ENCODE data around the gene FXYD6. TPM values are rescaled to one million over a fixed set of nuclear protein-coding genes. Genes with fewer than 3 reads are reported as not detected.
"Not testable (repeated sequence)": the region's sequence is repeated elsewhere in the genome, so short reads cannot be mapped to it uniquely, and the experiment has no call there.

FXYD6 gene
- total and polyA plus RNA-seq, 2 of the 8 experiments (the other 6 are each of a cell fraction or from before 2014, with no cell fraction given) = 44.6 to 117 TPM

DNA sequence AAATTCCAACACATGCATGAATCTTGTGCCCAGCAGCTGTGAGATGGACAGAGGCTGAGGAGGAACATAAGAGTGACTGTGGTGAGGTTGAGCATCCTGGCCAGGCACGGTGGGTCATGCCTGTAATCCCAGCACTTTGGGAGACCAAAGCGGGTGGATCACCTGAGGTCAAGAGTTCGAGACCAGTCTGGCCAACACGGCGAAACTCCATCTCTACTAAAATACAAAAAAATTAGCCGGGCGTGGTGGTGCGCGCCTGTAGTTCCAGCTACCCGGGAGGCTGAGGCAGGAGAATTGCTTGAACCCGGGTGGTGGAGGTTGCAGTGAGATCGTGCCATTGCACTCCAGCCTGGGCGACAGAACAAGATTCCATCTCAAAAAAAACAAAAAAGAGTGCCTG lies 10.9 kb downstream of the FXYD6 start:
- 95% methylated on average over 13 of the region's 13 CpGs; no CpG with 5 or more reads in 1 of the 2 experiments for WGBS, 2 experiments (ENCODE audit: extremely low coverage in 1 of 2, insufficient coverage in 1 of 2, insufficient read length in 1 of 2, insufficient replicate concordance in 2 of 2, low coverage in 1 of 2, low lambda C conversion rate in 2 of 2, missing lambda C conversion rate in 1 of 2)

More for the DNA sequence above, 10.9 kb downstream of the FXYD6 start:
- not testable (repeated sequence) for H3K4me3 ChIP-seq (ENCODE audit: extremely low read depth in 1 of 4, insufficient read depth in 2 of 4, low read depth in 3 of 4, low read length in 4 of 4); H2BK12ac ChIP-seq (ENCODE audit: low read depth, low read length); H3K14ac ChIP-seq (ENCODE audit: insufficient read length); H2BK120ac ChIP-seq (replicated peaks; ENCODE audit: low read depth, low read length); H3K9ac ChIP-seq (replicated peaks in 1 of 4; ENCODE audit: extremely low read depth in 1 of 4, low read depth in 3 of 4, low read length in 3 of 4); H3K23me2 ChIP-seq (ENCODE audit: low read depth, low read length); H2BK15ac ChIP-seq (ENCODE audit: low read length); H2AK5ac ChIP-seq (ENCODE audit: low read depth, low read length); H2AFZ ChIP-seq (ENCODE audit: low read length); H2BK5ac ChIP-seq (ENCODE audit: low read depth, low read length); H4K5ac ChIP-seq (ENCODE audit: insufficient read length, low read depth, low read length); H3K27me3 ChIP-seq (replicated peaks in 1 of 4; ENCODE audit: control insufficient read depth in 3 of 4, extremely low read depth in 1 of 4, insufficient read depth in 3 of 4, low read length in 3 of 4); H3K56ac ChIP-seq (replicated peaks; ENCODE audit: insufficient read length, low read depth, low read length); H3K36me3 ChIP-seq (ENCODE audit: control insufficient read depth in 2 of 4, insufficient read depth in 4 of 4, low read length in 3 of 4); H3K4me2 ChIP-seq (ENCODE audit: insufficient read depth in 1 of 2, low read depth in 2 of 2, low read length in 2 of 2); H2BK20ac ChIP-seq (ENCODE audit: low read length); H4K8ac ChIP-seq (ENCODE audit: extremely low read depth, insufficient read depth, low read length); H3K4ac ChIP-seq (replicated peaks; ENCODE audit: insufficient read length, low read depth, low read length); FAIRE-seq; H3K79me1 ChIP-seq (ENCODE audit: low read depth, low read length); H3K9me3 ChIP-seq (ENCODE audit: insufficient read depth in 2 of 2, low read depth in 1 of 2, low read length in 1 of 2); H3K23ac ChIP-seq (ENCODE audit: insufficient read length); H4K91ac ChIP-seq (replicated peaks; ENCODE audit: insufficient read length, low read length); H3K18ac ChIP-seq (ENCODE audit: extremely low read depth, low read length); H3K27ac ChIP-seq (ENCODE audit: low read depth, low read length); DNase-seq (ENCODE audit: low read depth in 1 of 2, low spot score in 2 of 2)
- peaks cover 7 to 32% (median 25%) of the 10 kb centered on the region in 4 experiments for H3K4me1 ChIP-seq (replicated peaks in 1 of 4; ENCODE audit: control insufficient read depth in 3 of 4, insufficient read depth in 4 of 4, low read length in 3 of 4)
- H3K79me2 ChIP-seq (ENCODE audit: control insufficient read depth in 1 of 2, insufficient read depth in 2 of 2, low read length in 2 of 2) = peaks cover 0 to 31% of the 10 kb centered on the region in 2 experiments; a peak in 2 of 4 replicates
- POLR2A ChIA-PET (ENCODE audit: partially characterized antibody) = interaction anchor here (0.7 kb wide), 1 partner anchor 148 kb away, joined by 3 read pairs; no protein-coding TSS in a partner anchor
- peaks cover 13 to 17% of the 10 kb centered on the region in 2 experiments for H4K20me1 ChIP-seq (replicated peaks in 1 of 2; ENCODE audit: control insufficient read depth in 1 of 2, insufficient read depth in 2 of 2, low read length in 2 of 2)
- CTCF ChIA-PET (ENCODE audit: partially characterized antibody) = interaction anchor here (1.0 to 3.7 kb wide), 5 partner anchors 13 to 46 kb away, joined by 3 to 24 read pairs (median 4); no protein-coding TSS in a partner anchor
